ENCODE results near the gene NHSL2. TPM values are rescaled to one million over a fixed set of nuclear protein-coding genes. Genes with fewer than 3 reads are reported as not detected.

Gene NHSL2
- total RNA-seq, 1 donor from 2014 or later, result 57.6 TPM

DNA sequence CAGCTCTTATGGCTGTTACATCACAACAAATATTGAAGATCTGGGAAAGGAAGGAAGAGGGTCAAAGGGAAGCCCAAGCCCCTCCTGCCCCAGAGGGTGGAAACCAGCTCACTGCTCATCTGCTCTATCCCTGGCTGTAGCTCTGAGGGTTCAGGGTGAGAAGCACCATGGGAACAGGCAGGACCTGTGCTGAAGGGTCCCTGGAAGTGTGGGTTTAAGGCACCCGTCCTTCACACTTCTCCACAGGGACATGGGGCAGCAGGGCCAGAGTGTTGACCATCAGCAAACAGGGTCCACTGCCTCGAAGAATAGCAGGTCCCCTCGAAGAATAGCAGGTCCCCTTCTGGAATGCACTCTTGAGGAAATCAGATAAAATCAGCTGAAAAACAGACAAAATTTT lies 216.7 kb downstream of the NHSL2 start:
- H3K36me3 Mint-ChIP-seq (ENCODE audit: low read depth, unreplicated experiment), result peaks cover 18% of the 10 kb centered on the region
- DNase-seq (ENCODE audit: low spot score), result no peak
- no peaks in the 10 kb centered on the region for H3K9me3 Mint-ChIP-seq (ENCODE audit: unreplicated experiment)
- peaks cover 65% of the 10 kb centered on the region for H3K4me1 Mint-ChIP-seq (ENCODE audit: unreplicated experiment)
- H3K27ac Mint-ChIP-seq (ENCODE audit: unreplicated experiment), result peak overlapping the region; percentile 24
- peaks cover 6% of the 10 kb centered on the region for H3K27me3 Mint-ChIP-seq (ENCODE audit: unreplicated experiment)
- TF ChIP-seq, protein P1, sequence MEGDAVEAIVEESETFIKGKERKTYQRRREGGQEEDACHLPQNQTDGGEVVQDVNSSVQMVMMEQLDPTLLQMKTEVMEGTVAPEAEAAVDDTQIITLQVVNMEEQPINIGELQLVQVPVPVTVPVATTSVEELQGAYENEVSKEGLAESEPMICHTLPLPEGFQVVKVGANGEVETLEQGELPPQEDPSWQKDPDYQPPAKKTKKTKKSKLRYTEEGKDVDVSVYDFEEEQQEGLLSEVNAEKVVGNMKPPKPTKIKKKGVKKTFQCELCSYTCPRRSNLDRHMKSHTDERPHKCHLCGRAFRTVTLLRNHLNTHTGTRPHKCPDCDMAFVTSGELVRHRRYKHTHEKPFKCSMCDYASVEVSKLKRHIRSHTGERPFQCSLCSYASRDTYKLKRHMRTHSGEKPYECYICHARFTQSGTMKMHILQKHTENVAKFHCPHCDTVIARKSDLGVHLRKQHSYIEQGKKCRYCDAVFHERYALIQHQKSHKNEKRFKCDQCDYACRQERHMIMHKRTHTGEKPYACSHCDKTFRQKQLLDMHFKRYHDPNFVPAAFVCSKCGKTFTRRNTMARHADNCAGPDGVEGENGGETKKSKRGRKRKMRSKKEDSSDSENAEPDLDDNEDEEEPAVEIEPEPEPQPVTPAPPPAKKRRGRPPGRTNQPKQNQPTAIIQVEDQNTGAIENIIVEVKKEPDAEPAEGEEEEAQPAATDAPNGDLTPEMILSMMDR (IDR thresholded peaks at IDR 0.05; ENCODE audit: unreplicated experiment), result no peak
- H3K4me3 Mint-ChIP-seq (ENCODE audit: unreplicated experiment), result no peak overlapping the region

DNA sequence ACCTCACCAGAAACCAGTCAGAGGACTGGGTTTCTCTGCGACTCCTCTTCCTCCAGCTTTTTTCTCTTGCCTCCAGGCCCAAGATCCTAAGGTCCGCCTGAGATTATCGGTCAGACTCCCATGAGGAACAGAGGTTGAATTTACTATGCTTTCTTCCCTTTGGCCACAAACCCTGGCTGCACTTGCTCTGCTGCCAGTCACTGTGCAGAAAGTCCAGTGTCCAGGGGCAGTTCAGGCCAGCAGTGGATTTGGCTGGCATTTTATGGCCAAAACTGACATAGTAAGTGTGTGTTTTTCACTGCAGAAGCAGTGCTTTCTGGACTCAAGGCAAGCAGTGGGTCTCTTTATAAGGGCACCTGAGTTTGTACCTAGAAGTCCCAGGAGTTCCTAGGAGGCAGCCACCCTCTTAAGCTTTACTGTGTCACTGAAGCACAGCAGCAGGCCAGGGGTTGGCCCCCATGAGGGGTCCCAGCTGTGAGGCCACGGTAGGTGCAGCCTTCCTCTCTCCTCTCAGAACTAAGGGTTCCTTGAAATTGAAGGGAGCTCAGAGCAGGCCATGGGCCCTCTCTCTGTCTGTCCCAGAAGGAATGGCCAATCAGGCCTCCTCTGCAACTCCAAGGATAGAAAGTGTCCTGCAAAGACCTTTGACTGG lies 217.7 kb downstream of the NHSL2 start:
- no peak for DNase-seq (ENCODE audit: low spot score)
- Mint-ChIP-seq H3K27me3 (ENCODE audit: unreplicated experiment) (peaks cover 10% of the 10 kb centered on the region), H3K4me1 (ENCODE audit: unreplicated experiment) (peaks cover 59% of the 10 kb centered on the region), H3K4me3 (ENCODE audit: unreplicated experiment) (no peak overlapping the region), H3K9me3 (ENCODE audit: unreplicated experiment) (no peaks in the 10 kb centered on the region), H3K27ac (ENCODE audit: unreplicated experiment) (no peak overlapping the region), H3K36me3 (ENCODE audit: low read depth, unreplicated experiment) (peaks cover 15% of the 10 kb centered on the region)
- TF ChIP-seq, protein P1 (IDR thresholded peaks at IDR 0.05; ENCODE audit: unreplicated experiment), result no peak

DNA sequence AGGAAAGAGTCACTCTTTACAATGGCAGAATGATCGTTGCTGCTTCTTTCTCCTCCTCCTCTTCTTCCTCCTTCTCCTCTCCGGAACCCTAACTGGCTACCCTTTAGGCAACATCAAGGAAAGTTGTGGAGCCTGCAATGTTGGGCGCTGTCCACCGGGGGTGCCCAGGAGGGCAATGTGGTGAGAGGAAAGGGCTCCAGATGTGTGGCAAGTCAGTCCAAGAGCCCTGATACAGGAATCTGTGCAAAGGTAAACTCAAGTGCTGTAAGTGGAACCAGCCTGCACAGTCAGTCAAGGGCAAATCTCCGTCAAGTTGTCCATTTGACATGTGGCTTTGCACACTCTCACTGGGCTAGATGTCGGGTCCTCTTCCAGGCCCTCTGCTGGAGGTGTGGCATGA lies 218.2 kb downstream of the NHSL2 start:
- Mint-ChIP-seq H3K9me3 (ENCODE audit: unreplicated experiment) (no peaks in the 10 kb centered on the region), H3K4me1 (ENCODE audit: unreplicated experiment) (peaks cover 59% of the 10 kb centered on the region)

DNA sequence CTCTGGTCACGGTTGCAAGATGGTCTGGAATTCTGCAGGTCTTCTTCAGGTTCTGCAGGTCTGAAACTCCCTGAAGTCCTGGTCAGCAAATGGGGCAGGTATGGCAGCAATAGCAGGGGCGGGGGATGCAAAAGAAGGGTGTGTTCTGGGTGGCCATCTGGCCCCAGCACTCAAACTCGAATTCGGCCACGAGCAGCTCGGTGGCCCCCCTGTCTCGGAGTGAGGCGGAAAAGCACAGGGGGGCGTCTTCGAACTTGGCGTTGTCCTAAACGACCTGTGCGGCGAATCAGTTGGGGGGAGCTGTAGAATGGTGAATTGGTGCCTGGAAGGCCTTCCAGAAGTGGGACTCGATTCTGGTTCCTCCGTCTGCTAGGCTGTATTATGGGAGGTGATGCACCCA lies 219.0 kb downstream of the NHSL2 start:
- H3K27ac Mint-ChIP-seq (ENCODE audit: unreplicated experiment), result no peak overlapping the region
- peaks cover 10% of the 10 kb centered on the region for H3K27me3 Mint-ChIP-seq (ENCODE audit: unreplicated experiment)
- peaks cover 52% of the 10 kb centered on the region for H3K4me1 Mint-ChIP-seq (ENCODE audit: unreplicated experiment)
- H3K4me3 Mint-ChIP-seq (ENCODE audit: unreplicated experiment), result peak overlapping the region; percentile 86
- no peaks in the 10 kb centered on the region for H3K9me3 Mint-ChIP-seq (ENCODE audit: unreplicated experiment)
- H3K36me3 Mint-ChIP-seq (ENCODE audit: low read depth, unreplicated experiment), result peaks cover 17% of the 10 kb centered on the region
- TF ChIP-seq, protein P1 (IDR thresholded peaks at IDR 0.05; ENCODE audit: unreplicated experiment), result no peak
- DNase-seq (ENCODE audit: low spot score), result no peak

More for the DNA sequence above, 218.2 kb downstream of the NHSL2 start:
- Mint-ChIP-seq H3K27ac (ENCODE audit: unreplicated experiment) (peak overlapping the region; percentile 5), H3K36me3 (ENCODE audit: low read depth, unreplicated experiment) (peaks cover 17% of the 10 kb centered on the region), H3K4me3 (ENCODE audit: unreplicated experiment) (peak overlapping the region; percentile 86), H3K27me3 (ENCODE audit: unreplicated experiment) (peaks cover 10% of the 10 kb centered on the region)
- TF ChIP-seq, protein P1 (IDR thresholded peaks at IDR 0.05; ENCODE audit: unreplicated experiment), result peak; percentile 54
- DNase-seq (ENCODE audit: low spot score), result peak; percentile 42

DNA sequence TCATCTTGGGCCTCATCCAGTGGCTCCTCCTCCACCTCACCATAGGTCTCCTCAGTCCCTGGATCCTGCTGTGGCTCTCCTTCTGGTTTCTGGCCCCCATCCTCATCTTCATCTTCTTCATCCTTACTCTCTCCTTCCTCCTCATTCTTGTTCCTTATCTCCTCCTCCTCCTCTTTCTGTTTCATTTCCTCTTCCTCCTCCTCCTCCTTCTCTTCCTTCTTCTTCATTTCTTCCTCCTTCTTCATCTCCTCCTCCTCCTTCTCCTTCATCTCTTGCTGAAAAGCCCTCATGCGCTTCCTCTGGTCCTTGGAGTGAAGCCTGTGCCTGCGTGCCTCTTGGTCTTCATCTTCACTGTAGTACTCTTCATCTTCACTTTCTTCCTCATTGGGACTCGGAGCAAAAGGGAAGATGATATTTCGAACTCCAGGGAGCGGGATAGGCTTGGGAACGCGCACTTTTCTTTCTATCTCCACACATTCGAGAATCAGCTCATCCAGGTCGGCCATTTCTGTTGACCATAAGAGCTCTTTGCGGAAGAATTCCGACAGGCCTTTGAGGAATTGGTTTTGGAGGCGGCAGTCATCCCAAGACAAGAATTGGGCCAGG lies 219.6 kb downstream of the NHSL2 start:
- TF ChIP-seq, protein P1 (IDR thresholded peaks at IDR 0.05; ENCODE audit: unreplicated experiment), result no peak
- Mint-ChIP-seq H3K36me3 (ENCODE audit: low read depth, unreplicated experiment) (peaks cover 23% of the 10 kb centered on the region), H3K27ac (ENCODE audit: unreplicated experiment) (peak overlapping the region; percentile 24), H3K9me3 (ENCODE audit: unreplicated experiment) (no peaks in the 10 kb centered on the region), H3K4me3 (ENCODE audit: unreplicated experiment) (peak overlapping the region; percentile 86), H3K27me3 (ENCODE audit: unreplicated experiment) (peaks cover 10% of the 10 kb centered on the region), H3K4me1 (ENCODE audit: unreplicated experiment) (peaks cover 46% of the 10 kb centered on the region)
- no peak for DNase-seq (ENCODE audit: low spot score)

Measured in endothelial cell (in vitro differentiated cells).